ENCODE data around the gene KRTAP3-3.

KRTAP3-3 gene

DNA sequence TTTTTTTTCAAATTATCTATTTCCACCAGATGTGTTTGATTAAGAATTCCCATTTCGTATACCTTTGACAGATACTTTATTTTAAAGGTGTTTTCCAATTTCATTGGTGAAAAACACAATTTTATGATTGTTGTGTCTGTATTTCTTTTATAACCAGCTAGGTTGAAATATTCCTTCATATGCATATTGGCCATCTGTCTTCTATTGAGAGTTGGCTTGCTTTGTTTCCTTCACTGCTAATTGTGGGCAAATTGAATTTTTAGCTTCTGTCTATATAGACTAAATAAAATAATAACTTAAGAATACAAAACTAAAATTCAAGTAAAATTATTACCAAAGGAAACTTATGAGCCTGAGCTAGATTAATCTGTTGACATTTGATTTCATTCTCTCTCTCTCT is 1.2 kb upstream of the KRTAP3-3 start:
- DNase-seq (ENCODE audit: low read depth) = no peak
- no peak overlapping the region for H3K4me3 ChIP-seq (ENCODE audit: low read depth, low read length)
- TF ChIP-seq, protein P1, sequence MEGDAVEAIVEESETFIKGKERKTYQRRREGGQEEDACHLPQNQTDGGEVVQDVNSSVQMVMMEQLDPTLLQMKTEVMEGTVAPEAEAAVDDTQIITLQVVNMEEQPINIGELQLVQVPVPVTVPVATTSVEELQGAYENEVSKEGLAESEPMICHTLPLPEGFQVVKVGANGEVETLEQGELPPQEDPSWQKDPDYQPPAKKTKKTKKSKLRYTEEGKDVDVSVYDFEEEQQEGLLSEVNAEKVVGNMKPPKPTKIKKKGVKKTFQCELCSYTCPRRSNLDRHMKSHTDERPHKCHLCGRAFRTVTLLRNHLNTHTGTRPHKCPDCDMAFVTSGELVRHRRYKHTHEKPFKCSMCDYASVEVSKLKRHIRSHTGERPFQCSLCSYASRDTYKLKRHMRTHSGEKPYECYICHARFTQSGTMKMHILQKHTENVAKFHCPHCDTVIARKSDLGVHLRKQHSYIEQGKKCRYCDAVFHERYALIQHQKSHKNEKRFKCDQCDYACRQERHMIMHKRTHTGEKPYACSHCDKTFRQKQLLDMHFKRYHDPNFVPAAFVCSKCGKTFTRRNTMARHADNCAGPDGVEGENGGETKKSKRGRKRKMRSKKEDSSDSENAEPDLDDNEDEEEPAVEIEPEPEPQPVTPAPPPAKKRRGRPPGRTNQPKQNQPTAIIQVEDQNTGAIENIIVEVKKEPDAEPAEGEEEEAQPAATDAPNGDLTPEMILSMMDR (IDR thresholded peaks at IDR 0.05; ENCODE audit: low read depth, low read length, missing control alignments) = no peak

DNA sequence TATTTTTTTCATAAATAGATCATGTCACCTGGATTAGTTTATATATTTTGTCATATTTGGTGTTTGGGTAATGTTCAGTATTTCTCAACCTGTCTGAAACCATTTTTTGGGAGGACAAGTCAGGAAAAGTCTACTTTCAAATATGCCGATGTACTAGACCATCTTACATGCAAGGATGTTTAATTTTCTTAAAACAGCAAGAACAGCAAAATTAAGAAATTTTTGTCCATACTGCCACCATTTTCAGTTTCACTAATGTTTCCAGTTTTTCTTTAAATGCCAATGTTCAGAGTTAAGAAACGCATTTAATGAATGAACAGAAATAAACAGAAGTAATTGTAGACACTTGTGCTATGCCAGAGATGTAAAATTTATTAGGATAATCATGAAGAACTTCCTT is 880 bp downstream of the KRTAP3-3 start:
- H3K4me3 ChIP-seq (ENCODE audit: low read depth, low read length) = no peak overlapping the region
- TF ChIP-seq, protein P1 (IDR thresholded peaks at IDR 0.05; ENCODE audit: low read depth, low read length, missing control alignments) = no peak
- no peak for DNase-seq (ENCODE audit: low read depth)

DNA sequence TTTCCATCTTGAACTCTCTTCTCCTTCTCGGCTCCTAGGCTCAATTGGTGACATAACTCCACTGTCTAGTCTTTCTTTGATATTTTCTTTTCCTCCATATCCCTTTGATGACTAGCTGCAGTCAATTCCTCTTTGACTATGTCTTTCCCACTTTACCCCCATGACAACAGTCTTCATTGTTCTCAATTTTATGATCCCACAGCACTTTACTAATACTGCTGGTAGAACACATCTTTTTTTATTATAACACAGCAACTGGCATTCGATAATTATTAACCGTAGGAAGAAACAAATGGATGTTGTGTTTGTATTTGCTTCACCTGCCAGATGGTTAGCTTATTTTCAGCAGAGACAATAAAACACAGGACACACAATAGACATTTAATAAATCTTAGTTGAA is 1.3 kb downstream of the KRTAP3-3 start:
- no peak for DNase-seq (ENCODE audit: low read depth)
- H3K4me3 ChIP-seq (ENCODE audit: low read depth, low read length) = no peak overlapping the region

DNA sequence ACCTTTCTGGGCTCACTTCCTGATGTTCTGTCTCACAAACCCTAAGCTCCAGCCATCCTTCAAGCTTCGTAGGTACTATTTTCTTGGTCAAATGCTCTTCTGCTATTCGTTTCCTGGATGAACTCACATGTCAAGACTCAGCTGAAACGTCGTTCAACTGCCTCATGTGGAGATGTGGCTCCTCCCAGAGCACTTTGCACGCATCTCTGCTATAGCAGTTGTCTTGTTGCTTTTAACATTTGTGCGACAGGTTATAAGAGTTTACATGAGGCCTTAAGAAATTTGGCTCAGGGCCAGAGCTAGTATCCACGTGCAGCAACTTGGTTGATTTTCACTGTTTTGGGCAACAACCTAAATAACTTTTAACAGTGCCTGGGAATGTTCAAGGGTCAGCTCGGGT is 7.0 kb downstream of the KRTAP3-3 start:
- no peak for DNase-seq (ENCODE audit: low read depth)
- H3K4me3 ChIP-seq (ENCODE audit: low read depth, low read length) = no peak overlapping the region
- TF ChIP-seq, protein P1 (IDR thresholded peaks at IDR 0.05; ENCODE audit: low read depth, low read length, missing control alignments) = no peak

More for the DNA sequence above, 1.3 kb downstream of the KRTAP3-3 start:
- TF ChIP-seq, protein P1 (IDR thresholded peaks at IDR 0.05; ENCODE audit: low read depth, low read length, missing control alignments) = no peak

DNA sequence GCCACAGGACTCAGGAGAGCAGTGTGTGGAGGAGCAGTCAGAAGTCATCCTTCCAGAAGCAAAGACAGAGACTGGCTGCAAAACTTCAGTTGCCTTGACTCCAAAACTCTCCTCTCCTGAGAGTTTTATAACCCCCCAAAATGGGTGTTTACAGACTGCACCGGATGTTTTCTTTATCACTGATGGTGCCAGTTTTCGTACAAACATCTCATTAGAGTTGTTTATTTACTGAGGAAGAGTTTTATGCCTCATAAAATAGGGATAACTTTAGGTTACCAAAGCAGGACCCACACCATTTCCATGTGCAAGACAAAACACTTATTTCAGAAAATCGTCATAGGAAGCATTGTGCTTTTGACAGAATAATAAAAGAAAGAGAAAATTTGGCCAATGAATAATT is 9.7 kb downstream of the KRTAP3-3 start, which contains the start of gene KRT40:
TSS of gene KRT40 (minus strand) at position 101 of the 400 bp plus-strand sequence. CDS start at position 48, 53 bp downstream.
- no peak for DNase-seq (ENCODE audit: low read depth)
- no peak within 1 kb of the TSS for H3K4me3 ChIP-seq (ENCODE audit: low read depth, low read length)
- TF ChIP-seq, protein P1 (IDR thresholded peaks at IDR 0.05; ENCODE audit: low read depth, low read length, missing control alignments) = no peak

DNA sequence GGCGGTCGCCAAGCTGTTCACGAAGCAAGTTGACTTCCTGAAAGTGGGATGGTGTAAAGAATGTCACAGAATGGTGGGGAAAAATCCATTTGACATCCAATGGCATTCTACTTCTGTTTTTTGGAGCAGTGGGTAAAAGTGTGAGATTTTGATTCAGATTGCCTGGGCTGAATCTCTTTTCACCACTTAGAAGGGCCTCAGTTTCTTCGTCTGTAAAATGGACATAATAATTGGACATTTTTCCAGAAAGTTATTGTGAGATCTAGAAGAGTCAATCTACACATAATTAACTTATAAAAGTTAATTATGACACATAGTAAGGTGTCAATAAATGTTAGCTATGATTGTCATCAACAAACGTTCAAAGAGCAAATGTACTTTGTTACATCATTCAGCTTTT is 12.8 kb downstream of the KRTAP3-3 start:
- H3K4me3 ChIP-seq (ENCODE audit: low read depth, low read length) = no peak overlapping the region
- TF ChIP-seq, protein P1 (IDR thresholded peaks at IDR 0.05; ENCODE audit: low read depth, low read length, missing control alignments) = no peak
- no peak for DNase-seq (ENCODE audit: low read depth)

DNA sequence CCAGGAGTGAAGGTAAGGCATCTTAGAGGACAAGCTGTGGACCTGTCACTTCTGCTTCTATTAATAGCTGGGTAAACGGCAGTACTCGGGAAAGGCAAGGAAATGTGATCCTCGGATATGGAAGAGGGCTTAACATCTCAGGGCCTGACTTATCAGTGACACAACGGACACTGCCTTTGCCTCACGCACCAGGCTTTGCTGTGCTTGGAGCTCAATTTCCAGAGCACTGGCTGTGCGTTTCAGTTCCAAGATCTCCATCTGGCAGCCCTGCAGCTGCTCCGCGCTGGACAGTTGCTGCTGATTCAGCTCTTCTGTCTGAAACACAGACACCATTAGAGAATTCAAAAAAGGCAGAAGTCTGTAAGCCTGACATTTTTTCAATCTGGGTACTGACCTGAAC is 13.4 kb downstream of the KRTAP3-3 start:
- TF ChIP-seq, protein P1 (IDR thresholded peaks at IDR 0.05; ENCODE audit: low read depth, low read length, missing control alignments) = no peak
- H3K4me3 ChIP-seq (ENCODE audit: low read depth, low read length) = no peak overlapping the region
- no peak for DNase-seq (ENCODE audit: low read depth)

Data from GM12864 (cell line).